Hepatocyte (in vitro differentiated cells): ENCODE measurements around the gene SORCS3. TPM values are rescaled to one million over a fixed set of nuclear protein-coding genes. Genes with fewer than 3 reads are reported as not detected.

ENCODE experiments used
- DNase-seq: peaks from one replicate; pipeline ENCODE4 v3.0.0-alpha.2; 2016; ENCODE audit warnings: low spot score
- H2AFZ ChIP-seq: fragments of 200-600 bp; sonication (generic); 2 replicates; pipeline ENCODE4 v1.6.0; 2016; ENCODE audit warnings: antibody characterized with exemption, mild to moderate bottlenecking
- H3K27ac ChIP-seq: fragments of 200-600 bp; sonication (generic); 2 replicates; pipeline ENCODE4 v1.5.1; 2016; ENCODE audit warnings: mild to moderate bottlenecking
- H3K27me3 ChIP-seq: fragments of 200-600 bp; sonication (generic); 2 replicates; pipeline ENCODE4 v1.6.1; 2016
- H3K36me3 ChIP-seq: fragments of 200-600 bp; sonication (generic); replicated peaks from 2 replicates; pipeline ENCODE4 v1.5.1; 2016; ENCODE audit warnings: low read depth; ENCODE audit not compliant: insufficient read depth
- H3K4me1 ChIP-seq: fragments of 200-600 bp; sonication (generic); 2 replicates; pipeline ENCODE4 v1.5.1; 2016; ENCODE audit warnings: mild to moderate bottlenecking, moderate library complexity; ENCODE audit not compliant: insufficient read depth
- H3K4me2 ChIP-seq: fragments of 200-600 bp; sonication (generic); 2 replicates; pipeline ENCODE4 v1.6.0; 2016
- H3K4me3 ChIP-seq: fragments of 200-600 bp; sonication (generic); 2 replicates; pipeline ENCODE4 v1.5.1; 2016; ENCODE audit warnings: mild to moderate bottlenecking
- H3K79me2 ChIP-seq: fragments of 200-600 bp; sonication (generic); 2 replicates; pipeline ENCODE4 v1.6.0; 2017; ENCODE audit warnings: mild to moderate bottlenecking
- H3K9me2 ChIP-seq: fragments of 200-600 bp; sonication (generic); replicated peaks from 2 replicates; pipeline ENCODE4 v1.6.0; 2017; ENCODE audit warnings: mild to moderate bottlenecking; ENCODE audit not compliant: insufficient read depth
- H3K9me3 ChIP-seq: fragments of 200-600 bp; sonication (generic); 2 replicates; pipeline ENCODE4 v1.5.1; 2016; ENCODE audit warnings: low read depth, mild to moderate bottlenecking
- H4K20me1 ChIP-seq: fragments of 200-600 bp; sonication (generic); 2 replicates; pipeline ENCODE4 v1.6.0; 2016; ENCODE audit warnings: mild to moderate bottlenecking; ENCODE audit not compliant: insufficient read depth, poor library complexity, severe bottlenecking
- EZH2 ChIP-seq: fragments of 200-600 bp; sonication (generic); IDR thresholded peaks from 2 replicates; pipeline ENCODE4 v1.6.1; 2016; ENCODE audit warnings: antibody characterized with exemption, mild to moderate bottlenecking, borderline replicate concordance
- EZH2phosphoT487 ChIP-seq: fragments of 200-600 bp; sonication (generic); IDR thresholded peaks from one replicate; pipeline ENCODE4 v1.6.1; 2018; ENCODE audit warnings: antibody characterized with exemption, mild to moderate bottlenecking, low read depth, moderate library complexity; ENCODE audit not compliant: unreplicated experiment, severe bottlenecking
- whole genome bisulfite sequencing: methylation state at CpG from one replicate; pipeline ENCODE4 v1.1.6; 2016; ENCODE audit warnings: low lambda C conversion rate; ENCODE audit errors: missing lambda C conversion rate; 5-methylcytosine and 5-hydroxymethylcytosine counted together
- polyA plus RNA-seq: library from polyadenylated mRNA; unstranded; fragments of >200 nt; fragmentation: Nextera tagmentation; extraction: Ambion mirVana; gene quantifications from 2 replicates; pipeline ENCODE4 v1.2.1, GENCODE V29; 2016
- total RNA-seq: library from RNA; depleted of rRNA; stranded (reverse); fragments of >200 nt; gene quantifications from 2 replicates; pipeline ENCODE4 v1.2.3, GENCODE V29; 2014
- TF ChIP-seq, protein P1 (sequence below): fragments of 200-600 bp; sonication (generic); IDR thresholded peaks from 2 replicates; pipeline ENCODE4 v1.5.1; 2016; ENCODE audit warnings: antibody characterized with exemption, mild to moderate bottlenecking; ENCODE audit not compliant: poor library complexity

Gene SORCS3
- total and polyA plus RNA-seq, 2 experiments from 2014 or later: 0.59 to 0.80 TPM

DNA sequence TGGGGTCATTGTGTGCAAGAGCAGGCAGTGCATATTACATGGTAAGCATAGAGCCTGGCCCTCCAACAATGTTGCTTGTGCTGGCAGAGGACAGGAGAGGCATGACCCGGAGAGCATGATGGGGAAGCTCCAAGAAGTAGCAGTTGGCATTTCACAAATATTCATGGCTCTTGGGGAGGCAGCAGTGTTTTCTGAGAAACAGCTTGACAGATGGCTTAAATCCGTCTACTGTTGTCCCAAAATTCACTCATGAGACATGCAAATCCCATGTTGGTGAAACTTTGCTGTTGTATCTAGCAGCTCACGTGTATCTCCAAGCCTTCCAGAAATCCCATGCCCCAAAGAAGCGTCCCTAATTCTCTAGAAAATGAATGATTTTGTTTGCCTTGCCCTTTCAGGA, 487.0 kb downstream of the SORCS3 start:
- H3K4me1 ChIP-seq: no peaks in the 10 kb centered on the region
- no peak overlapping the region for H3K4me3 ChIP-seq
- no peak overlapping the region for H2AFZ ChIP-seq
- no peaks in the 10 kb centered on the region for H4K20me1 ChIP-seq
- H3K9me2 ChIP-seq: no peaks in the 10 kb centered on the region
- H3K27me3 ChIP-seq: no peaks in the 10 kb centered on the region
- H3K27ac ChIP-seq: no peak overlapping the region
- no peak for TF ChIP-seq EZH2phosphoT487
- TF ChIP-seq EZH2: no peak
- TF ChIP-seq, protein P1, sequence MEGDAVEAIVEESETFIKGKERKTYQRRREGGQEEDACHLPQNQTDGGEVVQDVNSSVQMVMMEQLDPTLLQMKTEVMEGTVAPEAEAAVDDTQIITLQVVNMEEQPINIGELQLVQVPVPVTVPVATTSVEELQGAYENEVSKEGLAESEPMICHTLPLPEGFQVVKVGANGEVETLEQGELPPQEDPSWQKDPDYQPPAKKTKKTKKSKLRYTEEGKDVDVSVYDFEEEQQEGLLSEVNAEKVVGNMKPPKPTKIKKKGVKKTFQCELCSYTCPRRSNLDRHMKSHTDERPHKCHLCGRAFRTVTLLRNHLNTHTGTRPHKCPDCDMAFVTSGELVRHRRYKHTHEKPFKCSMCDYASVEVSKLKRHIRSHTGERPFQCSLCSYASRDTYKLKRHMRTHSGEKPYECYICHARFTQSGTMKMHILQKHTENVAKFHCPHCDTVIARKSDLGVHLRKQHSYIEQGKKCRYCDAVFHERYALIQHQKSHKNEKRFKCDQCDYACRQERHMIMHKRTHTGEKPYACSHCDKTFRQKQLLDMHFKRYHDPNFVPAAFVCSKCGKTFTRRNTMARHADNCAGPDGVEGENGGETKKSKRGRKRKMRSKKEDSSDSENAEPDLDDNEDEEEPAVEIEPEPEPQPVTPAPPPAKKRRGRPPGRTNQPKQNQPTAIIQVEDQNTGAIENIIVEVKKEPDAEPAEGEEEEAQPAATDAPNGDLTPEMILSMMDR: no peak
- no peaks in the 10 kb centered on the region for H3K79me2 ChIP-seq
- no peak overlapping the region for H3K4me2 ChIP-seq
- DNase-seq: no peak
- H3K9me3 ChIP-seq: no peaks in the 10 kb centered on the region
- 92% methylated on average over 4 of the region's 4 CpGs for WGBS
- no peaks in the 10 kb centered on the region for H3K36me3 ChIP-seq

DNA sequence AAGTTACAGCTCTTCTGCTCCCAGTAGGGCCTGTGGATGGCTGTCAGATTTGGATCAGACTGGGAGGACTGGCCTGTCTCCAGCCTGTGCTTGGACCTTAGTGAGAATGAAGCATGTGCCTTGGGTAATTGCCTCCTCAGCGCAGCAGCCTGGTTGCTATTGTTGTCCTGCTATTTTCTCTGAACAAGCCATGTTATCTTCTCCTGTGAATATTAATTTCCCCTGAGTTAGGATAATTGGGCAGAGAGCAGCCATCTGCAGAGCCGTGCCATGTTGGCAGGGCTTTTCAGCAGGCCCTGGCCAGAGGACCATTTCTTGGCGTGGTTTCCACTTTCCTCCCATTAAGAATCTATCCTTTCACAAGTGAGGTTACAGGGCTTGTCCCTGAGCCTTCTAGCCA, 497.3 kb downstream of the SORCS3 start:
- H2AFZ ChIP-seq: no peak overlapping the region
- no peak overlapping the region for H3K4me2 ChIP-seq
- H3K79me2 ChIP-seq: no peaks in the 10 kb centered on the region
- H4K20me1 ChIP-seq: no peaks in the 10 kb centered on the region
- TF ChIP-seq EZH2phosphoT487 (no peak), EZH2 (no peak)
- TF ChIP-seq, protein P1: no peak
- WGBS: 84% methylated on average over 3 of the region's 3 CpGs
- no peaks in the 10 kb centered on the region for H3K9me3 ChIP-seq
- H3K27me3 ChIP-seq: no peaks in the 10 kb centered on the region
- H3K4me3 ChIP-seq: no peak overlapping the region
- no peak for DNase-seq
- H3K27ac ChIP-seq: no peak overlapping the region
- no peaks in the 10 kb centered on the region for H3K9me2 ChIP-seq
- H3K36me3 ChIP-seq: no peaks in the 10 kb centered on the region
- no peaks in the 10 kb centered on the region for H3K4me1 ChIP-seq

DNA sequence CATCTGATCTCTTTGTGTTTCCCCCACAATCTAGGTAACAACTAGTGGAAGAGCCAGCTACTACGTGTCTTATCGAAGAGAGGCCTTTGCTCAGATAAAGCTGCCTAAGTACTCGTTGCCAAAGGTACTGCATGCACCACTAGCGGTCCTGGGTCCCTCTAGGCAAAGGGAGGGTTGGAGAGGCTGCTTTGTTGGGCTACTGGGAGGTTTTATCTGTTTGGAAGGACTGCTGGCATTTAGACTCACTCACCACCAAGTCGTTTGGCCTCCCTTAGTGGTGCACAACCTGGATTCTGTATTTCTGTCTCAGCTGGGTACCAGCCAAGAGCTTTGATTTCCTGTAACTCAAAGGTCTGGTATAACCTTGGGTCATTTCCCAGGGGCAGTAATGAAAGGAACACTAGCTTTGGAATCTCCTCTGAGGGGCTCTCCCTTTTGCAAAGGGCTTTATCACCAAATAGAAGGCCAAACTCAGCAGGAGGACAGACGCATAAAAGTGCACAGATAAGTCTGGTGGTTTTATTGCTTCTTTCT, 498.3 kb downstream of the SORCS3 start:
- Histone ChIP-seq H3K36me3 (no peaks in the 10 kb centered on the region), H3K9me2 (no peaks in the 10 kb centered on the region), H3K4me1 (no peaks in the 10 kb centered on the region), H3K9me3 (no peaks in the 10 kb centered on the region), H3K79me2 (no peaks in the 10 kb centered on the region), H3K27ac (no peak overlapping the region), H2AFZ (no peak overlapping the region), H3K27me3 (no peaks in the 10 kb centered on the region), H3K4me2 (no peak overlapping the region), H4K20me1 (no peaks in the 10 kb centered on the region), H3K4me3 (no peak overlapping the region)
- TF ChIP-seq EZH2: no peak
- TF ChIP-seq EZH2phosphoT487: no peak
- TF ChIP-seq, protein P1: no peak
- DNase-seq: no peak
- WGBS: 86% methylated on average over 6 of the region's 6 CpGs

DNA sequence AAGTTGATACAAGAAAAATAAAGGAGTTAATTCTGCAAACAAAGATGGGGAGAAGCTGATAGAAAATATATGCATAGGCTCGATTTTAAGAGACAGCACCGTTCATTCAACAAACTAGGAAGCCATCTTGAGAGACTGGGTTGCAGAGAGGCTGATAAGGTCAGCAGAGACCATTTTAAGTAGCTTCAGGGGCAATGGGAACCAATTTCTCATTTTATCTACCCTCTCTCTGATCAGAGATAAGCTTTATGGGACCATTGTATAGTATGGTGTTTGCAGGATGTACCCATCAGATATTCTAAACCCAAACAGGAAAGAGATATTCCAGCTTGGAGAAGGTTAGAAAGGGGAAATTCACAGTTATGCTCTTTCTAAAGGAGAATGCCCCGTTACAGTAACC, 499.5 kb downstream of the SORCS3 start:
- DNase-seq: no peak
- Histone ChIP-seq H3K4me3 (no peak overlapping the region), H3K27me3 (no peaks in the 10 kb centered on the region), H2AFZ (no peak overlapping the region), H3K27ac (no peak overlapping the region), H4K20me1 (no peaks in the 10 kb centered on the region), H3K4me2 (no peak overlapping the region), H3K4me1 (no peaks in the 10 kb centered on the region), H3K79me2 (no peaks in the 10 kb centered on the region), H3K9me3 (no peaks in the 10 kb centered on the region), H3K9me2 (no peaks in the 10 kb centered on the region), H3K36me3 (no peaks in the 10 kb centered on the region)
- TF ChIP-seq EZH2 (no peak), EZH2phosphoT487 (no peak)
- TF ChIP-seq, protein P1: no peak
- WGBS: 75% methylated on average over 3 of the region's 3 CpGs
